Astrocyte of the spinal cord (primary cell): ENCODE data around the gene LIF.
A peak's percentile ranks its signal among the peaks of the same experiment; 100 is the strongest.

Experiments used
- DNase-seq: peaks from one replicate; pipeline ENCODE4 v3.0.0; 2011; ENCODE audit warnings: low read depth, low spot score
- H3K4me3 ChIP-seq: 2 replicates; pipeline ENCODE4 v1.5.1; 2011; ENCODE audit warnings: low read depth, mild to moderate bottlenecking, low read length, moderate library complexity
- CTCF ChIP-seq: IDR thresholded peaks from 2 replicates; pipeline ENCODE4 v1.5.1; 2012; ENCODE audit warnings: low read depth, mild to moderate bottlenecking, low read length, inconsistent platforms
- in situ Hi-C: cut with HindIII; loops from 2 replicates; pipeline ENCODE4 v1.10.0; 2017; ENCODE audit warnings: low sequenced_read_pairs

Gene LIF

GRCh38 chr22:30260682-30261081 is 14.1 kb upstream of the LIF start:
- no peak for DNase-seq
- in situ Hi-C loops, result no loop called here

GRCh38 chr22:30260276-30260675 is 13.7 kb upstream of the LIF start:
- DNase-seq, result no peak
- H3K4me3 ChIP-seq, result no peak overlapping the region
- TF ChIP-seq CTCF, result no peak
- in situ Hi-C loops, result no loop called here

More at GRCh38 chr22:30260682-30261081, 14.1 kb upstream of the LIF start:
- H3K4me3 ChIP-seq, result no peak overlapping the region
- no peak for TF ChIP-seq CTCF

- in situ Hi-C loops, result no loop called here
- H3K4me3 ChIP-seq, result no peak overlapping the region
- no peak for DNase-seq
- TF ChIP-seq CTCF, result no peak
Measured at GRCh38 chr22:30254314-30254713, 7.8 kb upstream of the LIF start.

- DNase-seq, result peak; percentile 66
- H3K4me3 ChIP-seq, result no peak overlapping the region
- in situ Hi-C loops, result no loop called here
- TF ChIP-seq CTCF, result no peak
Measured at GRCh38 chr22:30253205-30253852, 6.8 kb upstream of the LIF start.

GRCh38 chr22:30252411-30253204 is 6.0 kb upstream of the LIF start:
- in situ Hi-C loops, result no loop called here
- no peak for TF ChIP-seq CTCF
- no peak overlapping the region for H3K4me3 ChIP-seq
- DNase-seq, result no peak

- peak; percentile 55 for DNase-seq
- in situ Hi-C loops, result no loop called here
- no peak for TF ChIP-seq CTCF
- no peak overlapping the region for H3K4me3 ChIP-seq
Measured at GRCh38 chr22:30251711-30252110, 5.2 kb upstream of the LIF start.
